ENCODE data around the gene CACNB4. TPM values are rescaled to one million over a fixed set of nuclear protein-coding genes. Genes with fewer than 3 reads are reported as not detected.

The CACNB4 gene
- polyA plus RNA-seq, 1 experiment, result 0.12 TPM

GRCh38 chr2:151978709-151979108, 120.1 kb downstream of the CACNB4 start:
- no peak overlapping the region for H3K4me3 ChIP-seq (ENCODE audit: low read depth, low read length)
- no peaks in the 10 kb centered on the region for H3K27me3 ChIP-seq (ENCODE audit: control insufficient read depth, insufficient read depth, low read length)
- DNase-seq (ENCODE audit: low read depth), result no peak
- ChIA-PET POLR2A (no interaction called here), CTCF (interaction anchor here (2.1 kb wide), 1 partner anchor 20 kb away, joined by 8 read pairs; no protein-coding TSS in a partner anchor)
- H3K36me3 ChIP-seq (ENCODE audit: control insufficient read depth, insufficient read depth, low read length), result no peaks in the 10 kb centered on the region
- TF ChIP-seq CTCF (IDR thresholded peaks at IDR 0.05; ENCODE audit: insufficient read depth, low read depth, low read length), result no peak

- no peak for DNase-seq (ENCODE audit: low read depth)
- CTCF ChIA-PET, result no interaction called here
- no peaks in the 10 kb centered on the region for H3K36me3 ChIP-seq (ENCODE audit: control insufficient read depth, insufficient read depth, low read length)
- no peak for TF ChIP-seq CTCF (IDR thresholded peaks at IDR 0.05; ENCODE audit: insufficient read depth, low read depth, low read length)
- no peak overlapping the region for H3K4me3 ChIP-seq (ENCODE audit: low read depth, low read length)
- no peaks in the 10 kb centered on the region for H3K27me3 ChIP-seq (ENCODE audit: control insufficient read depth, insufficient read depth, low read length)
- POLR2A ChIA-PET, result no interaction called here
Measured at GRCh38 chr2:151977631-151978030, 121.2 kb downstream of the CACNB4 start.

GRCh38 chr2:151976945-151977353, 121.9 kb downstream of the CACNB4 start:
- ChIA-PET CTCF (no interaction called here), POLR2A (no interaction called here)
- Histone ChIP-seq H3K4me3 (ENCODE audit: low read depth, low read length) (no peak overlapping the region), H3K27me3 (ENCODE audit: control insufficient read depth, insufficient read depth, low read length) (no peaks in the 10 kb centered on the region), H3K36me3 (ENCODE audit: control insufficient read depth, insufficient read depth, low read length) (no peaks in the 10 kb centered on the region)
- no peak for DNase-seq (ENCODE audit: low read depth)
- no peak for TF ChIP-seq CTCF (IDR thresholded peaks at IDR 0.05; ENCODE audit: insufficient read depth, low read depth, low read length)

GRCh38 chr2:151975460-151976414, 123.1 kb downstream of the CACNB4 start:
- Histone ChIP-seq H3K27me3 (ENCODE audit: control insufficient read depth, insufficient read depth, low read length) (no peaks in the 10 kb centered on the region), H3K4me3 (ENCODE audit: low read depth, low read length) (no peak overlapping the region), H3K36me3 (ENCODE audit: control insufficient read depth, insufficient read depth, low read length) (no peaks in the 10 kb centered on the region)
- no peak for TF ChIP-seq CTCF (IDR thresholded peaks at IDR 0.05; ENCODE audit: insufficient read depth, low read depth, low read length)
- no peak for DNase-seq (ENCODE audit: low read depth)
- ChIA-PET POLR2A (no interaction called here), CTCF (no interaction called here)

GRCh38 chr2:151974988-151975387, 123.9 kb downstream of the CACNB4 start:
- no peak for DNase-seq (ENCODE audit: low read depth)
- Histone ChIP-seq H3K27me3 (ENCODE audit: control insufficient read depth, insufficient read depth, low read length) (no peaks in the 10 kb centered on the region), H3K4me3 (ENCODE audit: low read depth, low read length) (no peak overlapping the region), H3K36me3 (ENCODE audit: control insufficient read depth, insufficient read depth, low read length) (no peaks in the 10 kb centered on the region)
- CTCF ChIA-PET, result no interaction called here
- POLR2A ChIA-PET, result no interaction called here
- no peak for TF ChIP-seq CTCF (IDR thresholded peaks at IDR 0.05; ENCODE audit: insufficient read depth, low read depth, low read length)

All from BJ (cell line).